ENCODE measurements around the gene TARS3. TPM values are rescaled to one million over a fixed set of nuclear protein-coding genes. Genes with fewer than 3 reads are reported as not detected.

The TARS3 gene
- total and polyA plus RNA-seq, 7 donors: 2.3 to 31.9 (median 20.2) TPM

DNA sequence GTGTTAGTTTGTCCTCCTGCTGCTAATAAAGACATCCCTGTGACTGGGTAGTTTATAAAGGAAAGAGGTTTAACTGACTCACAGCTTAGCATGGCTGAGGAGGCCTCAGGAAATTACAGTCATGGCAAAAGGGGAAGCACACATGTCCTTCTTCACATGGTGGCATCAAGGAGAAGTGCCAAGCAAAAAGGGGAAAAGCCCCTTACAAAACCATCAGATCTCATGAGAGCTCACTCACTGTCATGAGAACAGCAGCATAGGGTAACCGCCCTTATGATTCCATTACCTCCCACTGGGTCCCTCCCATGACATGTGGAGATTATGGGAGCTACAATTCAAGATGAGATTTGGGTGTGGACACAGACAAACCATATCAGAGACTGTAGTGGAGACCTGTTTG lies 99.1 kb downstream of the TARS3 start:
- DNase-seq: no peak
- no peaks in the 10 kb centered on the region for H3K27me3 ChIP-seq
- H3K9me3 ChIP-seq: no peaks in the 10 kb centered on the region
- intact Hi-C loops (cut with DNase I): no loop called here
- 90 to 94% methylated on average over 1 of the region's 1 CpG for WGBS, 2 donors
- no peak overlapping the region for H3K4me3 ChIP-seq
- H3K36me3 ChIP-seq: peaks cover 0 to 12% (median 0%) of the 10 kb centered on the region in 4 donors
- H3K4me1 ChIP-seq: no peaks in the 10 kb centered on the region
- TF ChIP-seq EP300 (IDR thresholded peaks at IDR 0.05) (no peak), POLR2A (IDR thresholded peaks at IDR 0.05) (no peak), POLR2AphosphoS5 (IDR thresholded peaks at IDR 0.05) (no peak)
- TF ChIP-seq, protein P1, sequence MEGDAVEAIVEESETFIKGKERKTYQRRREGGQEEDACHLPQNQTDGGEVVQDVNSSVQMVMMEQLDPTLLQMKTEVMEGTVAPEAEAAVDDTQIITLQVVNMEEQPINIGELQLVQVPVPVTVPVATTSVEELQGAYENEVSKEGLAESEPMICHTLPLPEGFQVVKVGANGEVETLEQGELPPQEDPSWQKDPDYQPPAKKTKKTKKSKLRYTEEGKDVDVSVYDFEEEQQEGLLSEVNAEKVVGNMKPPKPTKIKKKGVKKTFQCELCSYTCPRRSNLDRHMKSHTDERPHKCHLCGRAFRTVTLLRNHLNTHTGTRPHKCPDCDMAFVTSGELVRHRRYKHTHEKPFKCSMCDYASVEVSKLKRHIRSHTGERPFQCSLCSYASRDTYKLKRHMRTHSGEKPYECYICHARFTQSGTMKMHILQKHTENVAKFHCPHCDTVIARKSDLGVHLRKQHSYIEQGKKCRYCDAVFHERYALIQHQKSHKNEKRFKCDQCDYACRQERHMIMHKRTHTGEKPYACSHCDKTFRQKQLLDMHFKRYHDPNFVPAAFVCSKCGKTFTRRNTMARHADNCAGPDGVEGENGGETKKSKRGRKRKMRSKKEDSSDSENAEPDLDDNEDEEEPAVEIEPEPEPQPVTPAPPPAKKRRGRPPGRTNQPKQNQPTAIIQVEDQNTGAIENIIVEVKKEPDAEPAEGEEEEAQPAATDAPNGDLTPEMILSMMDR (IDR thresholded peaks at IDR 0.05): no peak
- no peak overlapping the region for H3K27ac ChIP-seq

DNA sequence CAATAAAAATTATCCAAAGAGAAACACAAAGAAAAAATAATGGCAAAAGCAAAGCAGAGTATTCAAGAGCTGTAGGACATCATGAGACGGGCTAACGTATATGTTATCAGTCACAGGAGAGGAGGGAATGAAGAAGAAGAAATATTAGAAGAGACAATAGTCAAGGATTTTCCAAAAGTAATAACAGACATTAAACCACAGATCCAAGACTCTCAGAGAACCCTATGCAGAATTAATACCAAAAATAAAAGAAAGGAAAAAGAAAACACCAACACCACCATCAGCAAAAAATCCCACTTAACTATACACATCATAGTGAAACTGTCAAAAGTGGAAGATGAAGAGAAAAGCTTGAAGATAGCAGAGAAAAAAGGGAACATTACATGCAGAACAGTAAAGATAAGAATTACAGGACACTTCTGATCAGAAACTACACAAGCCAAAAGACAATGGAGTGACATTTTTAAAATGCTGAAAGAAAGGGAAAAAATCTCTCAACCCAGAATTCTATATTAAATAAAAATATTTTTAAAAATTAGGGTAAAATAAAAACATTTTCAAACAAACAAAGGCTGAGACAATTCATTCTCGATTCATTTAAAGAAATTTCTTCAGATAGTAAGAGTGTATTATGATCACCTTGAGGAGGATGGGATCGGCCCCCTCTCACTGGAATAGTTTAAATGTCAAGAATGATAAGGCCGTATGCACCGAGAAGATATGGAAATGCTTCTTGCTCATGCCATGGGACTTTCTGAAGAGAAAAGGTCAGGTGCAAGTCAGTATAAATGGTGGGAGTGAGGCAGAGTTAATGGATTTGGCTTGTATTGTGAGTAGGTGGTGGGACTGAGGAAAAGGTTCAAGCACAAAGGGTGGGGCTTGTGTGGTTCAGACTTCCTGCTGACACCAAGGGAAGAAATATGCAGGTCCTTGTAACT lies 100.6 kb downstream of the TARS3 start:
- WGBS, 2 donors: 97 to 98% methylated on average over 6 of the region's 6 CpGs
- Histone ChIP-seq H3K9me3 (no peaks in the 10 kb centered on the region), H3K36me3 (peaks cover 0 to 13% (median 0%) of the 10 kb centered on the region in 4 donors), H3K4me3 (no peak overlapping the region), H3K27ac (no peak overlapping the region), H3K4me1 (no peaks in the 10 kb centered on the region), H3K27me3 (no peaks in the 10 kb centered on the region)
- TF ChIP-seq POLR2A (IDR thresholded peaks at IDR 0.05): no peak
- TF ChIP-seq, protein P1 (IDR thresholded peaks at IDR 0.05): no peak
- TF ChIP-seq POLR2AphosphoS5 (IDR thresholded peaks at IDR 0.05): no peak
- TF ChIP-seq EP300 (IDR thresholded peaks at IDR 0.05): no peak
- intact Hi-C loops (cut with DNase I): no loop called here
- no peak for DNase-seq

DNA sequence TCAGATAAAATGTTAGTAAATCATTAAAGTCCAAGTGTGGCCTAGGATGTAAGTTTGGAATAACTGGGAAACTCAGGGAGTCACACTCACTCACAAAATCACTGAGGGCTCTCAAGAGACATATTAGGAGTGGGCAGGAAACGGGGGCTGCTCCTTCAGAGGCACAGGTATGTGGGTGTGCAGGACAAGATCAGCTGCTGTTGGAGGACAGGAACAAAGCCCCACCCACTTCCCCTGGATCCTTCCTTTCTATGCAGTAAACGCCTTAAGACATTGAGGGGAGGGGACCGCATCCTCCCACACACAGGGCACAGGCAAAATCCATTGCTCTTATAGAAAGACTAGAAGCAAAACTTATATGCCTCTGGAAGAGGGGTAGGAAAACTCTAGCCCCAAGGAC lies 102.3 kb downstream of the TARS3 start:
- no peak overlapping the region for H3K4me3 ChIP-seq
- H3K9me3 ChIP-seq: no peaks in the 10 kb centered on the region
- TF ChIP-seq POLR2AphosphoS5 (IDR thresholded peaks at IDR 0.05) (no peak), POLR2A (IDR thresholded peaks at IDR 0.05) (no peak), EP300 (IDR thresholded peaks at IDR 0.05) (no peak)
- TF ChIP-seq, protein P1 (IDR thresholded peaks at IDR 0.05): no peak
- no peak overlapping the region for H3K27ac ChIP-seq
- H3K27me3 ChIP-seq: no peaks in the 10 kb centered on the region
- DNase-seq: no peak
- 84 to 88% methylated on average over 3 of the region's 3 CpGs for WGBS, 2 donors
- intact Hi-C loops (cut with DNase I): no loop called here
- H3K4me1 ChIP-seq: no peaks in the 10 kb centered on the region
- peaks cover 0 to 13% (median 0%) of the 10 kb centered on the region in 4 donors for H3K36me3 ChIP-seq

DNA sequence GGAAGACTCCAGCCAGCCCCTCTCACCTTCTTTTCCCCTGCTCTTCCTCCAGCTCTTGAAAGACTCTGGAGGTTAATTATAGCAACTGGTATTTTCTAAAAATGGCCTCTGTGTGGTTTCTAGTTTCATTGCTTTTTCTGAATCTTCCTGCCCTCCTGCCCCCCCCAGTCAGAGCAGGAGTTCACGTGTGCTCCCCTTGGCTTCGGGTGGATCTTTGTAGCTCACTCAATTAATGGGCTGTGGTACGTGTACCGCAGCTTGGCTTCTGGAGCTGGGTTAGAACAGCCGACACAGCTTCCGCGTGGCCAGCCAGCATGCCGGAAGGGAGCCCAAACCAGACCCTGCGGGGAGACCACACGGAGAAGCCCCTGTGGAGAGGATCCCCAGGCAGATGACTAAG lies 103.6 kb downstream of the TARS3 start:
- H3K9me3 ChIP-seq: no peaks in the 10 kb centered on the region
- 86 to 95% methylated on average over 10 of the region's 10 CpGs for WGBS, 2 donors
- H3K36me3 ChIP-seq: peaks cover 0 to 8% (median 0%) of the 10 kb centered on the region in 4 donors
- H3K27me3 ChIP-seq: no peaks in the 10 kb centered on the region
- no peak overlapping the region for H3K27ac ChIP-seq
- H3K4me1 ChIP-seq: peaks cover 0 to 12% (median 10%) of the 10 kb centered on the region in 4 donors
- no peak overlapping the region for H3K4me3 ChIP-seq
- no peak for DNase-seq
- TF ChIP-seq POLR2A (IDR thresholded peaks at IDR 0.05): no peak
- TF ChIP-seq, protein P1 (IDR thresholded peaks at IDR 0.05): no peak
- no peak for TF ChIP-seq EP300 (IDR thresholded peaks at IDR 0.05)
- no peak for TF ChIP-seq POLR2AphosphoS5 (IDR thresholded peaks at IDR 0.05)
- intact Hi-C loops (cut with DNase I): no loop called here

Data from sigmoid colon (tissue), 7 donors.